CD4-positive, alpha-beta T cell treated with Interleukin-10 for 1 hour (primary cell): ENCODE results near the gene PHRF1.
A peak's percentile ranks its signal among the peaks of the same experiment; 100 is the strongest.

Source experiments
- DNase-seq: peaks from one replicate; pipeline ENCODE4 v3.0.0-alpha.2; 2020

PHRF1 gene

GRCh38 chr11:539971-540481 lies 36.2 kb upstream of the PHRF1 start:
- DNase-seq = no peak

- DNase-seq = no peak
Measured at GRCh38 chr11:540583-541432, 35.5 kb upstream of the PHRF1 start.

- DNase-seq = no peak
Measured at GRCh38 chr11:541433-541885, 34.8 kb upstream of the PHRF1 start.

GRCh38 chr11:544817-545166 lies 31.5 kb upstream of the PHRF1 start:
- no peak for DNase-seq

GRCh38 chr11:545171-545570 lies 31.1 kb upstream of the PHRF1 start:
- no peak for DNase-seq

DNA sequence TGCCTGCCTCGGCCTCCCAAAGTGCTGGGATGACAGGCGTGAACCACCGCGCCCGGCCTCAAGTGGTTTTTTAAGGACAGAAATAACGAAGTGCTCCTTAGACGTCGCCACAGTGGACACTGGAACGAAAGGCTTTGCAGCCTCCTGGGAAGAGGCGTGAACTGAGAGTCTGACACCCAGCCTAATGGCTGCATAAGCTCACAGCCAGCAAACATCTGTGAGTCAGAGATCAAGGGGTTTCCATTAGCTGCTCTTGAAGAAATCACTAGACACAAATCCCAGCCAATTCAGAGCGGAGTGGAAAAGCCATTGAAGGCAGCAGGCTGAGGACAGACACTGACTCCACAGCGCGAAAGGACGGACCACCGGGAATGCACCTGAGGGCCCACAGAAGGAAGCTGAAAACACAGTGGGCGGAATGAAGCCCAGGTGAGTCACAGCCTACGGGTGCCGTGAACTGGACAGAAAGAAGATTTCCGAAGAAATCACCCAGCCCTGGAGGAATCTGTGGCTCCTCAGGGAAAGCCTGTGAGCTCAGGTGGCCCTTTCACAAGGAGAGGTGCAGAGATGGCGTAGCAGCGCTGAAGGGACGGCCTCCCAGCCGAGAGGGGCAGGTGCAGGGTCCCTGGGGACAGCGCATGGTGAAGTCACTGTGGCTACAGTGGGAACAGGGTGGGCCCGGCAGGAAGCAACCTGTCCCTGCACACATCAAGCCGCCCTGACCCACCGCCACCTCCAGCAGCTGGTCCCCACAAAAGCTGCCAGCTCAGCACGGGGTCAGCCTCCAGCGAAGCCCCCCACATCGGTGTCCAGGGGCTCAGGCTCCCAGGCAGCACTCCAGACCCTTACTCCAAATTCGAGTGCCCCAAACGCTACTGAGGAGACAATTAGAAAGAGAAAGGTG lies 27.3 kb upstream of the PHRF1 start:
- DNase-seq = no peak

DNA sequence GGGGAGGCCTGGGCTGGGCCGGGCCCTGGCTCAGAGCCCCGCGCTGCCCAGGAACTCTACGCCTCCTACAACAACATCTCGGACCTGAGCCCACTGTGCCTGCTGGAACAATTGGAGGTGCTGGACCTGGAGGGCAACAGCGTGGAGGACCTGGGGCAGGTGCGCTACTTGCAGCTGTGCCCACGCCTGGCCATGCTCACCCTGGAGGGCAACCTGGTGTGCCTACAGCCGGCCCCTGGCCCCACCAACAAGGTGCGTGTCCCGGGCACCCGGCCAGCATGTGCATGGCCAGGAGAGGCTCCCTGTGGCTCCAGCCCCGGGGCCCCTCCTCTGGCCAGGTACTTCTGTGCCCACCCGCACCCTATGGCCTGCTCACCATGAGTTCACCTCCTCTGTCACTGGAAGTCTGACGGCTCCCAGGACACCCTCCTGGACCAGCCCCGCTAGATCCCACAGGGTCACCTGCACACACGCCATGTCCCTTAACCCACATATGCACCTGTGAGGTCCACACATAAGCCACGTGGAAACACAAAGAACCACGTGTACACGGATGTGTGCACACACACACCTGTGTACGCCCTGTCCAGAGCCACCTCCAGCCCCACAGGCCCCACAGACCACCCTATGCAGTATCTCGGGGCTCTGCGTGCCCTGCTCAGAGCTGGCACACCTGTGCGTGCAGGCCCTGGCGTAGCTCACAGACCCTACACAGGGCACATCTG lies 26.1 kb upstream of the PHRF1 start:
- DNase-seq = no peak

DNA sequence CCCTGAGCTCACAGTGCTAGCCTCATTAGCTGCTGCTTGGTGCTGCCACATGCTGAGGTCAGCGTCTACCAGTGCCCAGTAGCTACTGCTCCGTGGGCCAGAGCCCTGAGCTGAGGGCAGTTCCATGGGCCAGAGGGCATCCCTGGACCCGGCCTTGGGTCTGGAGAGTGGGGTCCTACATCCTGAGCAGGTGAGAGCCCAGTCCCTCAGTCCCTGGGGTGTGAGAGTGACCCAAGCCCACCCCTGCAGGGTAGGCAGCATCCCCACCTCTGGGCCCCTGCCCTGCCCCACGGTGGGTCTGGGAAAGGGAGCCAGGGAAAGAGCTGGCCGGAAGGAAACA lies 25.6 kb upstream of the PHRF1 start:
- DNase-seq = no peak

DNA sequence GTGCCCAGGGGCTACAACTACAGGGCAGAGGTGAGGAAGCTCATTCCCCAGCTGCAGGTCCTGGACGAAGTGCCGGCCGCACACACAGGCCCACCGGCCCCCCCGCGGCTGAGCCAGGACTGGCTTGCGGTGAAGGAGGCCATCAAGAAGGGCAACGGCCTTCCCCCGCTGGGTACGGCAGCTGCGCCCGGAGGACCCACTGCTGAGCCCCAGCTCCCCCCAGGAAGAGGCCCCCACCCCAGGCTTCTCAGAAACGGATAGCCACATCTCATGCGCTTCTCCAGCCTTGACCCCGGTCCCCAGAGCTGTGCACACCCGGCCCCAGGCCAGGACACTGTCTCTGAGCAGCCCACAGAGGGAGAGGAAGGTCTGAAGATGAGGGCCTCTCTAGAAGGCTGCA lies 25.1 kb upstream of the PHRF1 start:
- DNase-seq = no peak

DNA sequence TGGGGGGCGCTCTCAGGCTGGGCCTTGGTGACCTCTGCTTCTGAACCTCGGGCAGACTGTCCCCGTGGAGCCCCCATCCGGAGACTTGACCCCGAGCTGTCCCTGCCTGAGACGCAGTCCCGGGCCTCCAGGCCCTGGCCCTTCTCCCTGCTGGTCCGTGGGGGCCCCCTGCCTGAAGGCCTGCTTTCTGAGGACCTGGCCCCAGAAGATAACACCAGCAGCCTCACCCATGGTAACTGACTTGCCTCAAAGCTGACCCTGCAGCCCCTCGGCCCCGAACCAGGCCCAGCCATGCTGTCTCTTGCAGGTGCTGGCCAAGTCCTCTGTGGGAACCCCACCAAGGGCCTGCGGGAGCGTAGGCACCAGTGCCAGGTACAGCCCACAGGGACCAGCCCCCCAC lies 24.7 kb upstream of the PHRF1 start:
- DNase-seq = no peak

DNA sequence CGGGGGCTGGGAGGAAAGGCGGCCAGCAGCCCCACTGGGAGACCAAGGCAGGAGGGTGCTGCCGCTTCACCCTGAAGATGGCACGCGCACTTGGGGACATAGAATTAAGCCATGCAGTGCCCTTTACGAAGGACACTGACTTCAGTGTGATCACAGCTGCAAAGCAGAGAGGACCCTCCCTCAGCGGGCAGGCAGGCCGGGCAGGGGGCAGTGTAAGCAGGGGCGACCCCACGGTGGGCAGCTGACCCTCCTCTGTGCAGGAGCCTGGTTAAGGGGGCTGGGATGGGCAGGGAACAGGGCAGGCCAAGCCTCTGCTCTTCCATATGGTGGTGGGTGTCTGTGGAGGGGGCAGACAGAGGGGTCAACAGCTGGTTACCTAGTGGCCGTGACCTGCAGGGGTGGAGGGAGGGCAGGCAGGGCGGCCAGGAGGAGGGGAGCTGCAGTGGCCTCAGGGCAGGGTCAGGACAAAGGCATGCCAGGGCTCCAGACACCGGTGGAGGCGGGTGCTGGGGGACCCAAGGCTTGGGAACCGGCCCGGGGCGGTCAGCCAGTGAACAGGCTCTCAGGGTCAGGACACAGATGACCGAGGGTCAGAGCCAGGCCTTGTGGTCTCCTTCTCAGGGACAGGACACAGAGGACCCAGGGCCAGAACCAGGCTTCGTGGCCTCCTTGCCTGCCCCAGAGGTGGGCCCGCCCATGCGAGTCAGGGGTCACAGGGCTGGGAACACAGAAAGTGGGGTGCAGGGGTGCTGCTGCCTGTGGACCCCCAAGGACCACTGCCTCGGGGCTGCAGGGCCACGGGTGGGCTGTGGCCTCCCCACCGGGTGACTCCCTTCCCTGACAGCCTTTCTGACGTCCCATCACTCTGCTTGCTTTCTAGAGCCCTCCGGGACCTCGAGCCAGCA lies 22.9 kb upstream of the PHRF1 start:
- DNase-seq = no peak

GRCh38 chr11:553988-554340 lies 22.3 kb upstream of the PHRF1 start:
- DNase-seq = no peak

DNA sequence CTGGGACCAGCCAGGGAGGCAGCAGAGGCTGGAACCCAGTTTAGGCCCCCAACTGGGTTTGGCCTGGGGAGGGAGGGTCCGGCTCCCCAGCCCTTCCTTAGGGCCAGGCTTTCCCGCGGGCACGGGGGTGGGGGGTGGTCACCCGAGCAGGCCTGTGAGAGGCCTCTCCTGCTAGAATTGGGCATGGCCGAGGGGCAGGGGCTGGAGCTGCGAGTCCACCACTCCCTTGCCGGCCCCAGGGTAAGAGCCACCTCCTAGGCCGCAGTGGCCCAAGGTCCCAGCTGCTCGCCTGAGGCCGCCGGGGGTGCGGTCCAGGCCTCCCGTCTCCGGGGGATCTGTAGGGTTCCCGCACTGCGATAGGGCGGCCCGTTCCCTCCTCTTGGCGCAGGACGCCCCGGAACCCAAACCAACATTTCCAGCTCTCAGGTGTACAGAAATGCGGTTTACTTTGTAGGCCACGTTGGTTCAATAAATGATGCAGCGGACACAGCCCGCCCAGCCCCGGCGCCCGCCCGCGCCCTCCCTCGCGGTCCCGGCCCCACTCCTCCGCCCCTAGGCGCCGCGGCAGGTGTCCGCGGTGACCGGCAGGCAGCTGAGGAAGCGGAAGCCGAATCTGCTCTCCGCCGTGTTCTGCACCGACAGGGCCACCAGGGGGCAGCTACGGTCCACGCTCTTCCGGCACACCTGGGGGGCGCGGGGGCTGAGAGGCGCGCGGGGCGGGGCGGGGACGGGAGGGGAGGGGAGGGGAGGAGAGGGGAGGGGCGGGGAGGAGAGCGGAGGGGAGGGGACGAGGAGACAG lies 21.6 kb upstream of the PHRF1 start:
- peak; percentile 83 for DNase-seq

- no peak for DNase-seq
Measured at GRCh38 chr11:555227-555779, 21.0 kb upstream of the PHRF1 start.

DNA sequence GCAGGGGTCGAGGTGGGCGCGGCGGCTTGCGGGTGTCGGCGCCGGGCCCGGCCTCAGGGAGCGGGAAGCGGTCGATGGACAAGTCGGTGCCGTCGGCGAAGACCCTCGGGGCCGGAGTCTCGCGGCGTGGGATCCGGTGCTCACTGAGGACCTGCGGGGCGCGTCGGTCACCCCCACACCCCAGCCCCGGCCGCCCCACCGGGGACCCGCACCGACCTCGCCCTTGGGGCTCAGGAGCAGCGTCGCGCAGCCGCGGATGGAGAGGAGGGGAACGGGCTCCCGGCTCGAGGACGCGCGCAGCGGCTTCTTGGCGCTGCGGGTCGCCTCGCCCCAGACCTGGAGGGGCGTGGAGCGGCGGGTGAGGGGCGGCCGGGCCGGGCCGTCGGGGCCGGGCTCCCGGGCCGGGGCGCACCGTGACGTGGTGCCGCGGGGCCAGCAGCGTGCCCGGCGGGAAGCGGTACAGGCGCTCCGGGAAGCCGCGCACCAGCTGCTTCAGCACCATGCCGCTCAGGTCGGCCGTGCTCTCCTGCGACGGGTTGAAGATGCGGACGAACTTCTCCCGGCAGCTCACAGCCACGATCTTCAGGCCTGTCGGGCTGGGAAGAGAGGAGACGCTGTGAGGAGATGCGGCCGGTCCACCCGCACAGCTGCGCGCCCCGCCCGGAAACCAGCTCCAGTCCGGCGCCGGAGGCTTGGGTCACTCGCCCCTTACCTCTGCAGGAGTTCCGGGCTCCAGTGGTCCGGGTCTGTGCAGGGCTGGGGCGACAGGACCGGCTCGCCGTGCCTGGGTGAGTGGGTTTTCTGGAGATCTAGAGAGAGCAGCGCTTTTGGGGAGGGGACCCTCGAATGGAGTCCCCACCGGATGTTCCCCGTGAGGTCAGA lies 20.2 kb upstream of the PHRF1 start:
- DNase-seq = no peak

- no peak for DNase-seq
Measured at GRCh38 chr11:556662-557256, 19.5 kb upstream of the PHRF1 start.

DNA sequence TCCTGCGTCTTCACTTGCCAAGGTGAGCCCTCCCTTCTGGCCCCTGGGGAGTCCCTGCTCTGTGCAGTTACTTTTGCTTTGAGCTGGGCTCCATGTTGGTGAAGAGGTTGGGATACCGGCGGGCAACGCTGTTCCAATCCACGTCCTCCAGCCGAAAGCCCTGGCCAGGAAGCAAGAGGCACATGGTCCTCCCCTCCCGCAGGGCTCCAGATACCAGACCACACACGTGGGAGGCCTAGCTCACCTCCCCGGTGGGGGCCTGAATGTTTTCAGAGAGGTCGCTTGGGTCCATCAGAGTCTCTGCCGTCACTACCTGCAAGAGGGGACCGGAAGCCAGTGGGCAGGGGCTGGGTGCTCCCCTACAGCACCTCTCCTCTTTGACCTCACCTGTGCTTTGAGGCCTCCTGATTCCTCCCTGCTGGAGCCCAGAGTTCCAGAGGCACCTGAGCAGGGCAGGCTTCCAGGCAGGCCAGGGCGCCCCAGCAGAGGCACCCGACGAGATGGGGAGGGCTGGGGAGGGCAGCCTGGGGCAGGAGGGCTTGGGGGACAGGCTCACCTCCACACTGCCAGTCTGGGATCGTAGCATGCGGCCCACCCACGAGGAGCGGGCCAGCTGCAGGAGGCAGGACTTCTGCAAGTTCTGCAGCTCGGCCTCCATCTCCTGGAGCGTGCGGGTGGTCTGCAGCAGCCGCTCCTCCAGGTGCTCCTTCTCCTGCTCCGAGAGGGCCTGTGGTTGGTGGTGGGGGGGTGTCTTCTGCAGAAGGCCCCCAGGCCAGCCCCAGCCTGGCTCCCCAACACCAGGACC lies 18.7 kb upstream of the PHRF1 start:
- DNase-seq = no peak

GRCh38 chr11:558503-558902 lies 17.8 kb upstream of the PHRF1 start:
- DNase-seq = no peak
